Astrocyte (in vitro differentiated cells and primary cell): ENCODE results near the gene TARBP2.

Source experiments
- CTCF ChIP-seq: IDR thresholded peaks from 2 replicates; pipeline ENCODE4 v1.5.1; 2011; ENCODE audit warnings: low read depth, mild to moderate bottlenecking, inconsistent platforms, low read length, moderate library complexity; ENCODE audit not compliant: insufficient read depth
- EZH2 ChIP-seq: IDR thresholded peaks from 2 replicates; pipeline ENCODE4 v1.6.1; 2012; ENCODE audit warnings: mild to moderate bottlenecking, low read length, inconsistent platforms; ENCODE audit not compliant: insufficient read depth

- no peak for TF ChIP-seq CTCF
- TF ChIP-seq EZH2 = no peak
Observed at GRCh38 chr12:53459097-53459496, 42.0 kb upstream of the TARBP2 start.
